HG03095 (cell line): ENCODE data around the gene CACNA1G.

Experiments
- ATAC-seq: cut with Tn5 transposase; IDR thresholded peaks from one replicate; pipeline ENCODE4 v1.9.1; 2021; ENCODE audit warnings: moderate library complexity; ENCODE audit not compliant: unreplicated experiment

CACNA1G gene

GRCh38 chr17:50585346-50585745, 24.8 kb downstream of the CACNA1G start:
- no peak for ATAC-seq

GRCh38 chr17:50585891-50586290, 25.4 kb downstream of the CACNA1G start:
- ATAC-seq = no peak

- no peak for ATAC-seq
Measured at GRCh38 chr17:50586421-50587247, 26.1 kb downstream of the CACNA1G start.

GRCh38 chr17:50587571-50587970, 27.1 kb downstream of the CACNA1G start:
- ATAC-seq = no peak

GRCh38 chr17:50588391-50589049, 28.0 kb downstream of the CACNA1G start:
- no peak for ATAC-seq

GRCh38 chr17:50589095-50589705, 28.7 kb downstream of the CACNA1G start:
- no peak for ATAC-seq

- no peak for ATAC-seq
Measured at GRCh38 chr17:50590946-50591737, 30.6 kb downstream of the CACNA1G start.

- no peak for ATAC-seq
Measured at GRCh38 chr17:50593321-50593720, 32.8 kb downstream of the CACNA1G start.

GRCh38 chr17:50594128-50594823, 33.8 kb downstream of the CACNA1G start:
- no peak for ATAC-seq

- no peak for ATAC-seq
Measured at GRCh38 chr17:50594892-50595291, 34.4 kb downstream of the CACNA1G start.

GRCh38 chr17:50596191-50597037, 35.9 kb downstream of the CACNA1G start:
- no peak for ATAC-seq

GRCh38 chr17:50598487-50598886, 38.0 kb downstream of the CACNA1G start:
- ATAC-seq = no peak

GRCh38 chr17:50599606-50600005, 39.1 kb downstream of the CACNA1G start:
- ATAC-seq = no peak

- no peak for ATAC-seq
Measured at GRCh38 chr17:50601823-50602375, 41.4 kb downstream of the CACNA1G start.

- ATAC-seq = no peak
Measured at GRCh38 chr17:50602836-50603235, 42.3 kb downstream of the CACNA1G start.

- no peak for ATAC-seq
Measured at GRCh38 chr17:50603340-50603739, 42.8 kb downstream of the CACNA1G start.

GRCh38 chr17:50604513-50604912, 44.0 kb downstream of the CACNA1G start:
- ATAC-seq = no peak

- no peak for ATAC-seq
Measured at GRCh38 chr17:50605429-50605828, 44.9 kb downstream of the CACNA1G start.

GRCh38 chr17:50607522-50608175, 47.1 kb downstream of the CACNA1G start:
- no peak for ATAC-seq
